HG02973 (cell line): ENCODE results near the gene APOH.
"Not testable (repeated sequence)": the region's sequence is repeated elsewhere in the genome, so short reads cannot be mapped to it uniquely, and the experiment has no call there.

Experiments
- ATAC-seq: cut with Tn5 transposase; IDR thresholded peaks from one replicate; pipeline ENCODE4 v1.9.1; 2021; ENCODE audit warnings: moderate library complexity; ENCODE audit not compliant: unreplicated experiment

The APOH gene

GRCh38 chr17:66228887-66229782 lies at the start of gene APOH:
APOH (minus strand) TSS chr17:66229415; CDS start chr17:66229379, 36 bp downstream.
- ATAC-seq, result no peak

GRCh38 chr17:66277191-66277590 lies 48.0 kb upstream of the APOH start:
- no peak for ATAC-seq

GRCh38 chr17:66276328-66276937 lies 47.2 kb upstream of the APOH start:
- no peak for ATAC-seq

GRCh38 chr17:66275651-66276050 lies 46.4 kb upstream of the APOH start:
- ATAC-seq, result no peak

- no peak for ATAC-seq
These were observed 44.3 kb upstream of the APOH start for GRCh38 chr17:66273586-66273848.

GRCh38 chr17:66272811-66273585 lies 43.8 kb upstream of the APOH start:
- no peak for ATAC-seq

GRCh38 chr17:66271512-66271911 lies 42.3 kb upstream of the APOH start:
- ATAC-seq, result no peak

- ATAC-seq, result no peak
These were observed 40.9 kb upstream of the APOH start for GRCh38 chr17:66270106-66270505.

GRCh38 chr17:66268247-66268927 lies 39.2 kb upstream of the APOH start:
- no peak for ATAC-seq

- no peak for ATAC-seq
These were observed 35.5 kb upstream of the APOH start for GRCh38 chr17:66264696-66265095.

- ATAC-seq, result no peak
These were observed 33.6 kb upstream of the APOH start for GRCh38 chr17:66262767-66263166.

GRCh38 chr17:66260688-66261087 lies 31.5 kb upstream of the APOH start:
- no peak for ATAC-seq

- ATAC-seq, result no peak
These were observed 31.1 kb upstream of the APOH start for GRCh38 chr17:66260275-66260674.

GRCh38 chr17:66255527-66255971 lies 26.3 kb upstream of the APOH start:
- no peak for ATAC-seq

GRCh38 chr17:66255112-66255511 lies 25.9 kb upstream of the APOH start:
- no peak for ATAC-seq

- not testable (repeated sequence) for ATAC-seq
These were observed 24.2 kb upstream of the APOH start for GRCh38 chr17:66253458-66253857.

GRCh38 chr17:66250686-66251085 lies 21.5 kb upstream of the APOH start:
- ATAC-seq, result no peak

GRCh38 chr17:66248285-66248684 lies 19.1 kb upstream of the APOH start:
- ATAC-seq, result no peak

- ATAC-seq, result no peak
These were observed 12.6 kb upstream of the APOH start for GRCh38 chr17:66241839-66242238.

GRCh38 chr17:66240630-66241029 lies 11.4 kb upstream of the APOH start:
- ATAC-seq, result no peak

- no peak for ATAC-seq
These were observed 10.8 kb upstream of the APOH start for GRCh38 chr17:66240013-66240412.
